K562 (cell line): Measurements from ENCODE around the gene TCL1B. TPM values are rescaled to one million over a fixed set of nuclear protein-coding genes. Genes with fewer than 3 reads are reported as not detected.

ENCODE experiments used
- ATAC-seq: fragments of 200-7000 bp; cut with Tn5 transposase; 3 replicates; pipeline ENCODE4 v1.9.1; 2020; ENCODE audit warnings: moderate library complexity
- BruUV-seq: library from RNA; stranded (reverse); fragments of 400-500 nt; replicated peaks from 2 replicates; lab custom pipeline; 2021; lab: Mats Ljungman, UMichigan
- CTCF ChIA-PET: fragments of 300-600 bp; formaldehyde crosslinking; extraction: SDS; loops from one replicate; lab custom pipeline; 2021; ENCODE audit warnings: low intra/inter-chr PET ratio; lab: Yijun Ruan, JAX
- POLR2A ChIA-PET: fragments of 300-600, 350-650 bp; sonication (Branson Sonifier 250); formaldehyde crosslinking; extraction: SDS; loops from one replicate; lab custom pipeline; 2021; ENCODE audit warnings: antibody characterized with exemption, inconsistent platforms; lab: Yijun Ruan, JAX
- DNase-seq, 4 experiments: peaks; one replicate each; pipeline versions ENCODE4 v3.0.0 to v3.0.0-alpha.2; 2011 to 2018; ENCODE audit warnings: low spot score in 3 of 4, mixed read lengths in 3 of 4; ENCODE audit errors: extremely low read depth in 1 of 4
- FAIRE-seq: peaks from 2 replicates; lab custom pipeline; 2011; peaks lifted over from hg19 to GRCh38; lab: Jason Lieb, UNC
- H2AFZ ChIP-seq: 2 replicates; pipeline ENCODE4 v1.6.0; 2011; ENCODE audit warnings: low read depth, low read length, control low read depth, inconsistent platforms
- H3K27ac ChIP-seq: fragments of 200-600 bp; 3 replicates; pipeline ENCODE4 v1.8.0; 2011; ENCODE audit warnings: low read depth, mild to moderate bottlenecking, control low read depth, inconsistent platforms, low read length, moderate library complexity, mixed read lengths; ENCODE audit errors: extremely low read depth
- H3K27me3 ChIP-seq, 2 experiments: fragments of 300-600 bp in 1 of 2; 2 replicates in 1 of 2; 3 replicates in 1 of 2; pipeline versions ENCODE4 v1.6.0 to v1.8.0; 2011; ENCODE audit warnings: inconsistent platforms in 2 of 2, low read length in 2 of 2, mild to moderate bottlenecking in 1 of 2, mixed read lengths in 1 of 2, moderate library complexity in 1 of 2; ENCODE audit not compliant: control insufficient read depth in 2 of 2, insufficient read depth in 2 of 2
- H3K36me3 ChIP-seq: fragments of 300-600 bp; 3 replicates; pipeline ENCODE4 v1.8.0; 2011; ENCODE audit warnings: mild to moderate bottlenecking, low read length, inconsistent platforms; ENCODE audit not compliant: control insufficient read depth, insufficient read depth
- H3K4me1 ChIP-seq, 2 experiments: fragments of 200-600 bp in 1 of 2; replicated peaks in 1 of 2; 2 replicates in 1 of 2; 3 replicates in 1 of 2; pipeline versions ENCODE4 v1.5.1 to v1.8.0; 2011; ENCODE audit warnings: inconsistent platforms in 2 of 2, low read length in 2 of 2, mild to moderate bottlenecking in 1 of 2, mixed read lengths in 1 of 2, moderate library complexity in 1 of 2; ENCODE audit not compliant: control insufficient read depth in 2 of 2, insufficient read depth in 2 of 2
- H3K4me2 ChIP-seq: 2 replicates; pipeline ENCODE4 v1.6.1; 2011; ENCODE audit warnings: low read length, control low read depth, inconsistent platforms, mixed read lengths; ENCODE audit not compliant: insufficient read depth
- H3K4me3 ChIP-seq: fragments of 200-600 bp; sonication (generic), shearing (Covaris generic); 2 replicates; pipeline ENCODE4 v1.5.1; 2016; ENCODE audit warnings: control low read depth, inconsistent platforms
- H3K79me2 ChIP-seq: fragments of 200-600 bp; 3 replicates; pipeline ENCODE4 v1.8.0; 2011; ENCODE audit warnings: low read length, inconsistent platforms; ENCODE audit not compliant: control insufficient read depth, insufficient read depth
- H3K9ac ChIP-seq, 2 experiments: 2 replicates each; pipeline versions ENCODE4 v1.6.0 to v1.6.1; 2011; ENCODE audit warnings: low read depth in 2 of 2, low read length in 2 of 2, control low read depth in 1 of 2, inconsistent platforms in 1 of 2, mild to moderate bottlenecking in 1 of 2, mixed read lengths in 1 of 2; ENCODE audit not compliant: insufficient read depth in 1 of 2
- H3K9me1 ChIP-seq: one replicate; pipeline ENCODE4 v1.6.0; 2011; ENCODE audit warnings: inconsistent platforms, mild to moderate bottlenecking, low read length, moderate library complexity; ENCODE audit not compliant: control insufficient read depth, insufficient read depth
- H3K9me3 ChIP-seq: replicated peaks from 2 replicates; pipeline ENCODE4 v1.5.1; 2011; ENCODE audit warnings: low read depth, low read length, inconsistent platforms; ENCODE audit not compliant: control insufficient read depth, insufficient read depth
- H4K20me1 ChIP-seq: replicated peaks from 2 replicates; pipeline ENCODE4 v1.6.1; 2011; ENCODE audit warnings: low read length, inconsistent platforms, mixed read lengths; ENCODE audit not compliant: control insufficient read depth, insufficient read depth
- COPS2 ChIP-seq: fragments of 450-650 bp; conservative IDR thresholded peaks from 2 replicates; pipeline ENCODE4 v1.6.1; 2016; ENCODE audit warnings: mild to moderate bottlenecking, moderate library complexity
- HNRNPK ChIP-seq: fragments of 200-400 bp; formaldehyde crosslinking; IDR thresholded peaks from one replicate; pipeline ENCODE4 v1.6.1; 2018; ENCODE audit warnings: mild to moderate bottlenecking, low read depth, low read length; ENCODE audit not compliant: poor library complexity, severe bottlenecking
- RAD21 ChIP-seq, 2 experiments: fragments of 250-450 bp in 1 of 2; fragments of 450-650 bp in 1 of 2; sonication (Bioruptor Pico) in 1 of 2; formaldehyde crosslinking in 1 of 2; IDR thresholded peaks in 1 of 2; conservative IDR thresholded peaks in 1 of 2; 2 replicates each; pipeline versions ENCODE4 v1.4.0 to v1.8.0; 2020 to 2022; ENCODE audit warnings: mild to moderate bottlenecking in 2 of 2, moderate library complexity in 1 of 2
- SRSF9 ChIP-seq: fragments of 200-400 bp; formaldehyde crosslinking; IDR thresholded peaks from 2 replicates; pipeline ENCODE4 v1.6.1; 2017; ENCODE audit warnings: low read depth, low read length, borderline replicate concordance
- WGBS: fragments of 100-300 bp; shearing (Covaris generic); methylation state at CpG from one replicate; pipeline ENCODE4 v1.1.6; 2016; ENCODE audit warnings: low coverage, mixed read lengths; ENCODE audit not compliant: insufficient coverage; ENCODE audit errors: missing lambda C conversion rate; 5-methylcytosine and 5-hydroxymethylcytosine counted together
- in situ Hi-C: fragments of 300-500 bp; cut with MboI; formaldehyde crosslinking; loops from 4 replicates; pipeline ENCODE4 v1.15.0; 2018; ENCODE audit warnings: inconsistent platforms, mixed read lengths
- intact Hi-C: fragments of 100-400 bp; cut with micrococcal nuclease; formaldehyde crosslinking; loops from 2 replicates; pipeline ENCODE4 v1.14.2; 2022
- polyA plus RNA-seq, 8 experiments: library from polyadenylated mRNA; depleted of rRNA in 4 of 8; stranded (reverse) in 5 of 8; unstranded in 3 of 8; fragments of >200 nt; fragmentation: Nextera tagmentation in 2 of 8; fragmentation: Illumina TruSeq in 1 of 8; extraction: Ambion mirVana in 2 of 8; extraction: Trizol in 1 of 8; gene quantifications; 2 replicates each; pipeline versions ENCODE4 v1.2.1 to v1.2.3, GENCODE V29; 2011 to 2014; ENCODE audit warnings: inconsistent platforms in 1 of 8, missing spikeins in 1 of 8
- total RNA-seq, 7 experiments: library from RNA; depleted of rRNA in 6 of 7; stranded (reverse); fragments of >200 nt in 6 of 7; fragmentation: Illumina TruSeq in 2 of 7; extraction: Trizol in 2 of 7; gene quantifications; 2 replicates each; pipeline versions ENCODE4 v1.2.1 to v1.2.3, GENCODE V29; 2011 to 2021; ENCODE audit warnings: low replicate concordance in 1 of 7
- TF ChIP-seq, protein P1 (sequence below), 3 experiments: IDR thresholded peaks in 2 of 3; conservative IDR thresholded peaks in 1 of 3; 2 replicates each; pipeline ENCODE4 v1.5.1; 2011 to 2012; ENCODE audit warnings: low read length in 3 of 3, mild to moderate bottlenecking in 3 of 3, control low read depth in 2 of 3, improper control_type of control experiment in 1 of 3, inconsistent platforms in 1 of 3, low read depth in 1 of 3, mixed read lengths in 1 of 3, moderate library complexity in 1 of 3; ENCODE audit not compliant: insufficient read depth in 2 of 3

The TCL1B gene
- total and polyA plus RNA-seq, 9 of the 15 experiments (the other 6 are each of a cell fraction or from before 2014, with no cell fraction given): not detected

DNA sequence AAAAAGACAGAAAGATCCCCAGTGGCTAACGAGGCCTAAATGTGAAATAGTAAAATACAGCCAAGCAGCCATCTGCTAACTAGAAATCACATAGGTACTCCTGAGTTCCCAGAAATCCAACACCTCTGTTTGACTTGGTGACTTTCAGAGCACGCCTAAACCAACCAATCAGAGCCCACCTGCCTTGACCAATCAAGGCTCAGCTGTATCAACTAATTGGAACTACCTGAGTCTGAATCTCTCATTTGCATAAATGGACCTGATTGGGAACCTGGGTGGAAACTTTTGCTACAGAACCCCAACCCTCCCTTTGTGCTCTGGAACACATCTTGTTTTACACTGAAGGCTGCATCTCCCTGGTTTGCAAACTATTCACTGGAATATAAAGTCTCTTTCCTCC, 5.1 kb upstream of the TCL1B start:
- Histone ChIP-seq H3K79me2 (no peaks in the 10 kb centered on the region), H3K27me3 (no peaks in the 10 kb centered on the region), H3K9me3 (no peaks in the 10 kb centered on the region), H3K4me1 (no peaks in the 10 kb centered on the region), H2AFZ (no peak overlapping the region), H4K20me1 (no peaks in the 10 kb centered on the region), H3K4me3 (no peak overlapping the region), H3K9ac (no peak overlapping the region), H3K36me3 (no peaks in the 10 kb centered on the region), H3K4me2 (no peak overlapping the region), H3K9me1 (no peaks in the 10 kb centered on the region), H3K27ac (no peak overlapping the region)
- in situ Hi-C loops (no loop called here), intact Hi-C loops (loop anchor here (10.0 kb wide), 1 partner anchor 116 kb away; no protein-coding TSS in a partner anchor)
- FAIRE-seq (no peak), DNase-seq (no peak), ATAC-seq (no peak)
- POLR2A ChIA-PET: no interaction called here
- whole genome bisulfite sequencing: 0% methylated on average over 2 of the region's 2 CpGs
- BruUV-seq: no TSS peak
- TF ChIP-seq SRSF9: no peak
- CTCF ChIA-PET: no interaction called here

DNA sequence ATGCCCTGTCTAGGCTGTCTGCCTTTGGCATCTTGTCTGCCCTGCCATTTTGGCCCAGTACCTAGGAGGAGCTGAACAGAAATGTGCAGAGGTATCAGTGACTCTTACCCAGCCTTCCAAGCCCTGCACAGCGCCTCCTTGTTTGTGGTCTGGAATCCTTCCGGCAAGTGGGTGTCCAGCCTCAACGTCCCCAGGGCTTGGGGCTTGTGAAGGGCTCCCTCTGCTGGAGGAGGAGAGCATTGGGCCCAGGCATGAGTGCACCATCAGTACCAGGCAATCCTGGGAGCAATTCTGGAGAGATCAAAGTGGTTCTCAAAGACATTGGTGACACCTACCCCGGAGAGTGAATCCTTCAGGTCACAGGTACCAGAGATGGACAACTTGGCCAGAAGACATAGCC, 2.4 kb upstream of the TCL1B start:
- no peak overlapping the region for H3K9ac ChIP-seq
- 5% methylated on average over 4 of the region's 4 CpGs for WGBS
- TF ChIP-seq, protein P1, sequence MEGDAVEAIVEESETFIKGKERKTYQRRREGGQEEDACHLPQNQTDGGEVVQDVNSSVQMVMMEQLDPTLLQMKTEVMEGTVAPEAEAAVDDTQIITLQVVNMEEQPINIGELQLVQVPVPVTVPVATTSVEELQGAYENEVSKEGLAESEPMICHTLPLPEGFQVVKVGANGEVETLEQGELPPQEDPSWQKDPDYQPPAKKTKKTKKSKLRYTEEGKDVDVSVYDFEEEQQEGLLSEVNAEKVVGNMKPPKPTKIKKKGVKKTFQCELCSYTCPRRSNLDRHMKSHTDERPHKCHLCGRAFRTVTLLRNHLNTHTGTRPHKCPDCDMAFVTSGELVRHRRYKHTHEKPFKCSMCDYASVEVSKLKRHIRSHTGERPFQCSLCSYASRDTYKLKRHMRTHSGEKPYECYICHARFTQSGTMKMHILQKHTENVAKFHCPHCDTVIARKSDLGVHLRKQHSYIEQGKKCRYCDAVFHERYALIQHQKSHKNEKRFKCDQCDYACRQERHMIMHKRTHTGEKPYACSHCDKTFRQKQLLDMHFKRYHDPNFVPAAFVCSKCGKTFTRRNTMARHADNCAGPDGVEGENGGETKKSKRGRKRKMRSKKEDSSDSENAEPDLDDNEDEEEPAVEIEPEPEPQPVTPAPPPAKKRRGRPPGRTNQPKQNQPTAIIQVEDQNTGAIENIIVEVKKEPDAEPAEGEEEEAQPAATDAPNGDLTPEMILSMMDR (IDR thresholded peaks at IDR 0.05 in 2 of 3, conservative IDR thresholded peaks at IDR 0.05 in 1 of 3; ENCODE audit: insufficient read depth in 2 of 3, low read depth in 1 of 3, low read length in 3 of 3): peak; percentile 21 to 37 (median 30); a peak in 3 of 6 replicates
- TF ChIP-seq HNRNPK: no peak
- TF ChIP-seq COPS2: no peak
- TF ChIP-seq RAD21 (CRISPR knock-in tag; conservative IDR thresholded peaks at IDR 0.05 in 1 of 2, IDR thresholded peaks at IDR 0.05 in 1 of 2): peak in 1 of 2 experiments; percentile 29; a peak in 1 of 4 replicates
- no TSS peak for BruUV-seq
- ChIA-PET CTCF (interaction anchor here (1.0 kb wide), 1 partner anchor 123 kb away, joined by 3 read pairs; no protein-coding TSS in a partner anchor), POLR2A (interaction anchor here (0.6 kb wide), 1 partner anchor 216 kb away, joined by 3 read pairs; no protein-coding TSS in a partner anchor)
- no peaks in the 10 kb centered on the region for H3K79me2 ChIP-seq
- H3K36me3 ChIP-seq: no peaks in the 10 kb centered on the region
- no peak overlapping the region for H3K27ac ChIP-seq
- H3K9me1 ChIP-seq: no peaks in the 10 kb centered on the region
- intact Hi-C loops (loop anchor here (10.0 kb wide), 1 partner anchor 119 kb away; no protein-coding TSS in a partner anchor), in situ Hi-C loops (no loop called here)
- no peak overlapping the region for H3K4me3 ChIP-seq
- no peak for FAIRE-seq
- H3K9me3 ChIP-seq: no peaks in the 10 kb centered on the region
- no peak overlapping the region for H3K4me2 ChIP-seq
- DNase-seq: peak in 1 of 4 experiments; percentile 4
- H3K4me1 ChIP-seq: peaks cover 0 to 5% of the 10 kb centered on the region in 2 experiments; a peak in 2 of 5 replicates
- no peaks in the 10 kb centered on the region for H4K20me1 ChIP-seq
- ATAC-seq: no peak
- H2AFZ ChIP-seq: no peak overlapping the region
- no peaks in the 10 kb centered on the region for H3K27me3 ChIP-seq
